HG03460 (cell line): ENCODE results near the gene BUD31.
"Not testable (repeated sequence)": the region's sequence is repeated elsewhere in the genome, so short reads cannot be mapped to it uniquely, and the experiment has no call there.

Experiments
- ATAC-seq: cut with Tn5 transposase; IDR thresholded peaks from one replicate; pipeline ENCODE4 v1.9.1; 2021; ENCODE audit not compliant: unreplicated experiment

Gene BUD31

GRCh38 chr7:99428972-99429566 is 20.3 kb downstream of the BUD31 start:
- no peak for ATAC-seq

GRCh38 chr7:99429756-99430155 is 21.0 kb downstream of the BUD31 start:
- no peak for ATAC-seq

- ATAC-seq: not testable (repeated sequence)
Measured at GRCh38 chr7:99431756-99432540, 23.2 kb downstream of the BUD31 start.

- ATAC-seq: no peak
Measured at GRCh38 chr7:99433158-99433557, 24.4 kb downstream of the BUD31 start.

GRCh38 chr7:99437946-99438572 is 29.3 kb downstream of the BUD31 start:
- ATAC-seq: peak; percentile 5

GRCh38 chr7:99438573-99439480 is 30.1 kb downstream of the BUD31 start, which contains the start of the genes CPSF4 and PTCD1:
Gene CPSF4, plus strand, starts transcription at chr7:99438943. Its CDS starts 140 bp downstream, at chr7:99439083.
Gene PTCD1, minus strand, starts transcription at chr7:99438798. Its CDS starts 3,556 bp downstream, at chr7:99435242.
- ATAC-seq: peak; percentile 83

GRCh38 chr7:99440195-99440594 is 31.4 kb downstream of the BUD31 start:
- ATAC-seq: no peak

- no peak for ATAC-seq
Measured at GRCh38 chr7:99446096-99446495, 37.3 kb downstream of the BUD31 start.

GRCh38 chr7:99447943-99448342 is 39.2 kb downstream of the BUD31 start:
- ATAC-seq: no peak

GRCh38 chr7:99448855-99449254 is 40.1 kb downstream of the BUD31 start:
- no peak for ATAC-seq

GRCh38 chr7:99449326-99449725 is 40.6 kb downstream of the BUD31 start:
- ATAC-seq: no peak

GRCh38 chr7:99451936-99452335 is 43.2 kb downstream of the BUD31 start:
- ATAC-seq: no peak

GRCh38 chr7:99452541-99452940 is 43.8 kb downstream of the BUD31 start:
- ATAC-seq: no peak

- no peak for ATAC-seq
Measured at GRCh38 chr7:99453105-99453504, 44.3 kb downstream of the BUD31 start.

- no peak for ATAC-seq
Measured at GRCh38 chr7:99455874-99456273, 47.1 kb downstream of the BUD31 start.

- ATAC-seq: no peak
Measured at GRCh38 chr7:99456288-99456687, 47.5 kb downstream of the BUD31 start.

GRCh38 chr7:99457050-99457649 is 48.4 kb downstream of the BUD31 start:
- ATAC-seq: no peak

GRCh38 chr7:99457650-99458493 is 49.1 kb downstream of the BUD31 start:
- no peak for ATAC-seq

GRCh38 chr7:99459087-99459486 is 50.3 kb downstream of the BUD31 start:
- ATAC-seq: no peak

- no peak for ATAC-seq
Measured at GRCh38 chr7:99460651-99461050, 51.9 kb downstream of the BUD31 start.
